ENCODE data around the gene CISD1.
A peak's percentile ranks its signal among the peaks of the same experiment; 100 is the strongest.

DNA sequence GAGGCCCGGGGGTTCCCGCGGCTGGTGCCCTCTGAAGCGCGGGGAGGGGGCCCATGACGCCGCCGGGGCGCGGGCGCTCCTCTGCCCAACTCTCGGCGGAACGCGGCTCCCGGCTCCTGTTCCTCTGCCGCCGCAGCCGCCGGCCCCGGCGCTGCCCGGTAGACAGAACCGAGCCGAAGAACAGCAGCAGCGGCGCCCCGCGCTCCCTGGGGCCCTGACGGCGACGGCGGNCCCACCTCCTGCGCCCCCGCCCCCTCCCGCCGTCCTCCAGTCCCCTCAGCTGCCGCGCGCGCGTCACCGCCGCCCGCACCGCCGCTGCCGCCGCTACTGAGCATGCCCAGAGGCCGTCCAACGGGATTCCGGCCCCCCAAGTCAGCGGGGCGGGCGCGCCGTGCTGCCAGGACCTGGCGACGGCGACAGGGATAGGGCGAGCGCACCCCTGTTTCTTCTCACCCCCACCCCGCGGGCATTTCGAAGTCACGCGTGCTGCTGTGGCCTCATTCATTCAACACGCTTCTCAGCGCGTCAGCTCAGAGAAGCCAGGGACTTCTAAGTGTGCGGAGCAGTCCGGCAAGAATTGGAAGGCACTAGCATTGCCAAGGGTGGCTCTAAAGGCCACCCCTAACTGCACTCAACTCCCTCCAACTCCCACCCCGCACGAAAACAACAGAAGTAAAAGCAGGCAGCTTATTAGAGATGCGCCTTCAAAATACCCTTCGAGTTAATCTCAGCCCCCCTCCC, 1.1 kb upstream of the CISD1 start, which contains the start of gene IPMK:
- TF ChIP-seq, protein P1, sequence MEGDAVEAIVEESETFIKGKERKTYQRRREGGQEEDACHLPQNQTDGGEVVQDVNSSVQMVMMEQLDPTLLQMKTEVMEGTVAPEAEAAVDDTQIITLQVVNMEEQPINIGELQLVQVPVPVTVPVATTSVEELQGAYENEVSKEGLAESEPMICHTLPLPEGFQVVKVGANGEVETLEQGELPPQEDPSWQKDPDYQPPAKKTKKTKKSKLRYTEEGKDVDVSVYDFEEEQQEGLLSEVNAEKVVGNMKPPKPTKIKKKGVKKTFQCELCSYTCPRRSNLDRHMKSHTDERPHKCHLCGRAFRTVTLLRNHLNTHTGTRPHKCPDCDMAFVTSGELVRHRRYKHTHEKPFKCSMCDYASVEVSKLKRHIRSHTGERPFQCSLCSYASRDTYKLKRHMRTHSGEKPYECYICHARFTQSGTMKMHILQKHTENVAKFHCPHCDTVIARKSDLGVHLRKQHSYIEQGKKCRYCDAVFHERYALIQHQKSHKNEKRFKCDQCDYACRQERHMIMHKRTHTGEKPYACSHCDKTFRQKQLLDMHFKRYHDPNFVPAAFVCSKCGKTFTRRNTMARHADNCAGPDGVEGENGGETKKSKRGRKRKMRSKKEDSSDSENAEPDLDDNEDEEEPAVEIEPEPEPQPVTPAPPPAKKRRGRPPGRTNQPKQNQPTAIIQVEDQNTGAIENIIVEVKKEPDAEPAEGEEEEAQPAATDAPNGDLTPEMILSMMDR (IDR thresholded peaks at IDR 0.05) = peak in 1 of 5 experiments; percentile 3
- TF ChIP-seq POLR2AphosphoS5 (IDR thresholded peaks at IDR 0.05) = peak; percentile 79 to 88 (median 80)

All from transverse colon (tissue), 4 donors.